H1 (cell line): ENCODE data around the gene RAPGEF5. TPM values are rescaled to one million over a fixed set of nuclear protein-coding genes. Genes with fewer than 3 reads are reported as not detected.

Experiments used
- CTCF ChIA-PET: fragments of 300-600 bp; sonication (Branson Sonifier 250); formaldehyde crosslinking; loops from one replicate; lab custom pipeline; 2021; ENCODE audit not compliant: partially characterized antibody; lab: Charles Lee
- POLR2A ChIA-PET: fragments of 300-600 bp; sonication (Branson Sonifier 250); formaldehyde crosslinking; loops from one replicate; lab custom pipeline; 2021; ENCODE audit warnings: inconsistent platforms; ENCODE audit not compliant: partially characterized antibody; lab: Charles Lee
- DNase-seq, 2 experiments: peaks; one replicate each; pipeline versions ENCODE4 v3.0.0 to v3.0.0-alpha.2; 2010 to 2022; ENCODE audit warnings: low spot score in 2 of 2, low read depth in 1 of 2, mixed read lengths in 1 of 2
- FAIRE-seq: peaks from 2 replicates; lab custom pipeline; 2011; peaks lifted over from hg19 to GRCh38; lab: Jason Lieb, UNC
- H2AFZ ChIP-seq: 2 replicates; pipeline ENCODE4 v1.8.1; 2012; ENCODE audit warnings: low read length, inconsistent platforms
- H2AK5ac ChIP-seq: 2 replicates; pipeline ENCODE4 v1.6.1; 2013; ENCODE audit warnings: low read depth, low read length
- H2BK120ac ChIP-seq: replicated peaks from 2 replicates; pipeline ENCODE3; 2013; ENCODE audit warnings: low read depth, low read length, inconsistent platforms
- H2BK12ac ChIP-seq: 2 replicates; pipeline ENCODE4 v1.6.1; 2013; ENCODE audit warnings: low read depth, low read length
- H2BK15ac ChIP-seq: 2 replicates; pipeline ENCODE4 v1.6.1; 2013; ENCODE audit warnings: low read length
- H2BK20ac ChIP-seq: 2 replicates; pipeline ENCODE4 v1.6.1; 2013; ENCODE audit warnings: low read length
- H2BK5ac ChIP-seq: 2 replicates; pipeline ENCODE4 v1.6.1; 2013; ENCODE audit warnings: low read depth, low read length
- H3K14ac ChIP-seq: 2 replicates; pipeline ENCODE4 v1.6.1; 2013; ENCODE audit warnings: inconsistent platforms; ENCODE audit not compliant: insufficient read length
- H3K18ac ChIP-seq: 2 replicates; pipeline ENCODE4 v1.6.1; 2013; ENCODE audit warnings: low read length; ENCODE audit errors: extremely low read depth
- H3K23ac ChIP-seq: 2 replicates; pipeline ENCODE4 v1.6.1; 2013; ENCODE audit warnings: inconsistent platforms; ENCODE audit not compliant: insufficient read length
- H3K23me2 ChIP-seq: 2 replicates; pipeline ENCODE4 v1.6.1; 2013; ENCODE audit warnings: low read depth, low read length
- H3K27ac ChIP-seq: 2 replicates; pipeline ENCODE4 v1.6.1; 2011; ENCODE audit warnings: low read depth, low read length, inconsistent platforms
- H3K27me3 ChIP-seq, 4 experiments: replicated peaks in 1 of 4; 1 replicate in 1 of 4; 2 replicates in 3 of 4; pipeline versions ENCODE4 v1.6.1 to v1.8.1; 2011 to 2013; ENCODE audit warnings: low read length in 3 of 4, mild to moderate bottlenecking in 3 of 4, inconsistent platforms in 2 of 4, mixed read lengths in 2 of 4, moderate library complexity in 1 of 4; ENCODE audit not compliant: control insufficient read depth in 3 of 4, insufficient read depth in 3 of 4; ENCODE audit errors: extremely low read depth in 1 of 4
- H3K36me3 ChIP-seq, 4 experiments: 2 replicates each; pipeline versions ENCODE4 v1.6.1 to v1.8.1; 2011 to 2013; ENCODE audit warnings: mild to moderate bottlenecking in 4 of 4, low read length in 3 of 4, moderate library complexity in 2 of 4, control low read depth in 1 of 4, inconsistent platforms in 1 of 4; ENCODE audit not compliant: insufficient read depth in 4 of 4, control insufficient read depth in 2 of 4
- H3K4ac ChIP-seq: replicated peaks from 2 replicates; pipeline ENCODE3; 2013; ENCODE audit warnings: low read length, low read depth, mixed read lengths, inconsistent platforms; ENCODE audit not compliant: insufficient read length
- H3K4me1 ChIP-seq, 4 experiments: replicated peaks in 1 of 4; 1 replicate in 1 of 4; 2 replicates in 3 of 4; pipeline versions ENCODE4 v1.6.1 to v1.8.1; 2011 to 2013; ENCODE audit warnings: low read length in 3 of 4, inconsistent platforms in 2 of 4, mixed read lengths in 1 of 4; ENCODE audit not compliant: insufficient read depth in 4 of 4, control insufficient read depth in 3 of 4
- H3K4me2 ChIP-seq, 2 experiments: 2 replicates each; pipeline versions ENCODE4 v1.6.1 to v1.8.1; 2011 to 2013; ENCODE audit warnings: low read depth in 2 of 2, low read length in 2 of 2, control low read depth in 1 of 2, inconsistent platforms in 1 of 2, mild to moderate bottlenecking in 1 of 2; ENCODE audit not compliant: insufficient read depth in 1 of 2
- H3K4me3 ChIP-seq, 4 experiments: fragments of 200-600, 300-600 bp in 1 of 4; sonication (generic), shearing (Covaris generic), sonication (Bioruptor Twin) in 1 of 4; 2 replicates each; pipeline versions ENCODE4 v1.5.1 to v1.8.1; 2011 to 2016; ENCODE audit warnings: low read length in 4 of 4, low read depth in 3 of 4, control low read depth in 2 of 4, inconsistent platforms in 2 of 4, mild to moderate bottlenecking in 2 of 4, mixed read lengths in 1 of 4, moderate library complexity in 1 of 4; ENCODE audit not compliant: insufficient read depth in 2 of 4; ENCODE audit errors: extremely low read depth in 1 of 4
- H3K56ac ChIP-seq: replicated peaks from 2 replicates; pipeline ENCODE3; 2013; ENCODE audit warnings: low read depth, mild to moderate bottlenecking, mixed read lengths, low read length, inconsistent platforms; ENCODE audit not compliant: insufficient read length
- H3K79me1 ChIP-seq: 2 replicates; pipeline ENCODE4 v1.6.1; 2013; ENCODE audit warnings: low read depth, low read length, control low read depth
- H3K79me2 ChIP-seq, 2 experiments: 2 replicates each; pipeline versions ENCODE4 v1.6.1 to v1.8.1; 2012 to 2013; ENCODE audit warnings: low read length in 2 of 2, mild to moderate bottlenecking in 2 of 2, inconsistent platforms in 1 of 2; ENCODE audit not compliant: insufficient read depth in 2 of 2, control insufficient read depth in 1 of 2
- H3K9ac ChIP-seq, 4 experiments: replicated peaks in 1 of 4; 1 replicate in 1 of 4; 2 replicates in 3 of 4; pipeline versions ENCODE4 v1.6.1 to v1.8.1; 2011 to 2013; ENCODE audit warnings: low read depth in 3 of 4, low read length in 3 of 4, control low read depth in 2 of 4, mild to moderate bottlenecking in 2 of 4, moderate library complexity in 2 of 4, inconsistent platforms in 1 of 4; ENCODE audit errors: extremely low read depth in 1 of 4
- H3K9me3 ChIP-seq, 2 experiments: 2 replicates each; pipeline versions ENCODE4 v1.6.1 to v1.8.1; 2012 to 2013; ENCODE audit warnings: mild to moderate bottlenecking in 2 of 2, moderate library complexity in 2 of 2, control low read depth in 1 of 2, inconsistent platforms in 1 of 2, low read depth in 1 of 2, low read length in 1 of 2, mixed read lengths in 1 of 2; ENCODE audit not compliant: insufficient read depth in 2 of 2
- H4K20me1 ChIP-seq, 2 experiments: replicated peaks in 1 of 2; 2 replicates each; pipeline versions ENCODE3 to v1.8.1; 2011 to 2013; ENCODE audit warnings: inconsistent platforms in 2 of 2, low read length in 2 of 2, mild to moderate bottlenecking in 1 of 2; ENCODE audit not compliant: insufficient read depth in 2 of 2, control insufficient read depth in 1 of 2
- H4K5ac ChIP-seq: 2 replicates; pipeline ENCODE4 v1.6.1; 2013; ENCODE audit warnings: low read length, low read depth, mixed read lengths, inconsistent platforms; ENCODE audit not compliant: insufficient read length
- H4K8ac ChIP-seq: 2 replicates; pipeline ENCODE4 v1.8.0; 2013; ENCODE audit warnings: mild to moderate bottlenecking, moderate library complexity, low read length, inconsistent platforms; ENCODE audit not compliant: insufficient read depth; ENCODE audit errors: extremely low read depth
- H4K91ac ChIP-seq: replicated peaks from 2 replicates; pipeline ENCODE3; 2013; ENCODE audit warnings: low read length, mixed read lengths, inconsistent platforms; ENCODE audit not compliant: insufficient read length
- ATF2 ChIP-seq: IDR thresholded peaks from 2 replicates; pipeline ENCODE4 v1.6.1; 2012; ENCODE audit warnings: low read length, inconsistent platforms
- CBX5 ChIP-seq: fragments of 300-800, 300-1000 bp; sonication (generic); IDR thresholded peaks from 2 replicates; pipeline ENCODE4 v1.7.1; 2016; ENCODE audit warnings: antibody characterized with exemption, low read length, low read depth
- FOSL1 ChIP-seq: IDR thresholded peaks from 2 replicates; pipeline ENCODE4 v1.6.1; 2011; ENCODE audit warnings: mild to moderate bottlenecking, low read depth, low read length, moderate library complexity; ENCODE audit not compliant: insufficient read depth
- RAD21 ChIP-seq, 2 experiments: IDR thresholded peaks in 1 of 2; conservative IDR thresholded peaks in 1 of 2; 2 replicates each; pipeline ENCODE4 v1.6.1; 2011; ENCODE audit warnings: low read depth in 2 of 2, low read length in 2 of 2, improper control_type of control experiment in 1 of 2, inconsistent platforms in 1 of 2, mild to moderate bottlenecking in 1 of 2, moderate library complexity in 1 of 2
- SUZ12 ChIP-seq: fragments of 200-600 bp; sonication (generic); IDR thresholded peaks from 2 replicates; pipeline ENCODE4 v1.6.1; 2012; ENCODE audit warnings: mild to moderate bottlenecking, inconsistent platforms, low read length, moderate library complexity, mixed read lengths
- WGBS, 2 experiments: shearing (Covaris generic) in 1 of 2; methylation state at CpG; one replicate each; pipeline versions ENCODE4 v1.1.6 to v1.1.7; 2013 to 2015; ENCODE audit warnings: low lambda C conversion rate in 2 of 2, mixed read lengths in 2 of 2, inconsistent platforms in 1 of 2, low coverage in 1 of 2, missing lambda C conversion rate in 1 of 2; ENCODE audit not compliant: insufficient replicate concordance in 2 of 2, insufficient coverage in 1 of 2, insufficient read length in 1 of 2; ENCODE audit errors: extremely low coverage in 1 of 2, missing lambda C conversion rate in 1 of 2; 5-methylcytosine and 5-hydroxymethylcytosine counted together
- polyA plus RNA-seq, 7 experiments: library from polyadenylated mRNA; depleted of rRNA in 3 of 7; stranded (reverse) in 5 of 7; unstranded in 2 of 7; fragments of >200 nt in 5 of 7; fragments of 200-250 nt in 2 of 7; gene quantifications; 1 replicate in 5 of 7; 2 replicates in 1 of 7; 4 replicates in 1 of 7; pipeline versions ENCODE4 v1.2.1 to v1.2.3, GENCODE V29; 2011 to 2013; ENCODE audit warnings: missing spikeins in 2 of 7, mixed read lengths in 2 of 7
- total RNA-seq: library from RNA; stranded (reverse); fragmentation: NEBNext Ultra II Directional; extraction: Animal tissue kit (Norgen Biotek cat#: 25700); gene quantifications from 2 replicates; pipeline ENCODE4 v1.2.1, GENCODE V29; 2021

Gene RAPGEF5
- total and polyA plus RNA-seq, 2 of the 8 experiments (the other 6 are each of a cell fraction or from before 2014, with no cell fraction given) = 4.4 to 22.9 TPM

GRCh38 chr7:22397981-22398380, 41.0 kb upstream of the RAPGEF5 start:
- Histone ChIP-seq H3K9me3 (no peaks in the 10 kb centered on the region), H2BK15ac (no peak overlapping the region), H3K36me3 (no peaks in the 10 kb centered on the region), H3K4me3 (no peak overlapping the region), H2BK12ac (no peak overlapping the region), H2AK5ac (no peak overlapping the region), H4K8ac (no peak overlapping the region), H3K56ac (no peak overlapping the region), H3K14ac (no peak overlapping the region), H3K27ac (no peak overlapping the region), H3K18ac (no peak overlapping the region), H3K79me2 (no peaks in the 10 kb centered on the region), H4K20me1 (no peaks in the 10 kb centered on the region), H3K4ac (no peak overlapping the region), H3K23ac (no peak overlapping the region), H3K23me2 (no peaks in the 10 kb centered on the region), H2AFZ (no peak overlapping the region), H3K4me1 (peaks cover 0 to 3% (median 0%) of the 10 kb centered on the region in 4 experiments; a peak in 1 of 7 replicates), H3K27me3 (no peaks in the 10 kb centered on the region), H4K91ac (no peak overlapping the region), H2BK120ac (no peak overlapping the region), H3K4me2 (no peak overlapping the region), H3K79me1 (no peaks in the 10 kb centered on the region), H2BK20ac (no peak overlapping the region), H4K5ac (no peak overlapping the region), H2BK5ac (no peak overlapping the region), H3K9ac (no peak overlapping the region)
- 79% methylated on average over 5 of the region's 5 CpGs; no CpG with 5 or more reads in 1 of the 2 experiments for WGBS, 2 experiments
- ChIA-PET CTCF (no interaction called here), POLR2A (no interaction called here)
- no peak for DNase-seq
- FAIRE-seq = no peak
- TF ChIP-seq SUZ12 = no peak
- no peak for TF ChIP-seq RAD21 (IDR thresholded peaks at IDR 0.05 in 1 of 2, conservative IDR thresholded peaks at IDR 0.05 in 1 of 2; ENCODE audit: low read depth in 2 of 2, low read length in 2 of 2)
- no peak for TF ChIP-seq FOSL1
- TF ChIP-seq ATF2 = no peak
- TF ChIP-seq CBX5 = no peak
